GM13976 (cell line): ENCODE results near the gene MRPL34.

ENCODE experiments used
- DNase-seq: peaks from one replicate; pipeline ENCODE4 v3.0.0; 2012; ENCODE audit warnings: low spot score
- in situ Hi-C: fragments of 300-500 bp; cut with MboI; formaldehyde crosslinking; loops from one replicate; pipeline ENCODE4 v1.12.0; 2022; ENCODE audit warnings: low sequenced_read_pairs, mixed read lengths, inconsistent platforms; ENCODE audit not compliant: unreplicated experiment
- TF ChIP-seq, protein P1 (sequence below): IDR thresholded peaks from 2 replicates; pipeline ENCODE4 v1.5.1; 2012; ENCODE audit warnings: borderline replicate concordance, mild to moderate bottlenecking; ENCODE audit not compliant: insufficient read depth; ENCODE audit errors: extremely low read depth, missing control alignments, control extremely low read depth

Gene MRPL34

DNA sequence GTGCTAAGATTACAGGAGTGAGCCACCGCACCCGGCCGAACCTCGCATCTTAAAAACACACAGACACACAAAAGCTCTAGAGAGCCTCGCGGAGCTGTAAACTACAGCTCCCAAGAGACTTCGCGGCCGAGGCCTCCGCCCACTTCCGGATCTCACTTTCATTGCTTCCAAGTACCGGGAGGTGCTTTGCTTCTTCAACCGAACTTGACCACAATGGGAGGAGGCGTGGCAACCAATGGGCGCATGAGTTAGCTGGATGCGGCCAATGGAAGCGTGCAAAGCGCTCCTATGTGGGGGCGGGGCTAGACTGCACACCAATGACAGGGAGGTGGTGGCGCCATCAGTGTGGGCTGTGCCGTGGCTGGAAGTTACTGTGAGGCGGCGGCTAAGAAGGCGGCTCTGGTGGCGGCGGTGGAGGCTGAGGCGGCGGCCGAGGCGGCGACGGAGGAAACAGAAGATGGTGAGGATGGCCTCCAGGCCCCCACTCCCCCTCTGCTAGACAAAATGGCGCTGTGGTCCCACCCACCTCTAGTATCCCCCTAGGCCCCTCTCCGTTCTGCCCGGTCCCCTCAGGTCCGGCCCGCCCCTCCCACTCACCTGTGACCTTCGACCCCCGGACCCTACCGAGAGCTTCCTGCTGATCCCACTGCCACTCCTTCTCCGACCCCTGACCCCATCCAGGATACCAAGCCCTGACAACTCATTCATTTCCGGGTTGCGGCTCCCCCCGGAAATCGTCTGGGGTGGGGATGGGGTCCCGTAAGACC, 3.7 kb downstream of the MRPL34 start, which contains the start of gene DDA1:
DDA1 (plus strand) TSS at position 366 of the 767 bp plus-strand sequence; CDS start at position 458, 92 bp downstream.
- in situ Hi-C loops = no loop called here
- TF ChIP-seq, protein P1, sequence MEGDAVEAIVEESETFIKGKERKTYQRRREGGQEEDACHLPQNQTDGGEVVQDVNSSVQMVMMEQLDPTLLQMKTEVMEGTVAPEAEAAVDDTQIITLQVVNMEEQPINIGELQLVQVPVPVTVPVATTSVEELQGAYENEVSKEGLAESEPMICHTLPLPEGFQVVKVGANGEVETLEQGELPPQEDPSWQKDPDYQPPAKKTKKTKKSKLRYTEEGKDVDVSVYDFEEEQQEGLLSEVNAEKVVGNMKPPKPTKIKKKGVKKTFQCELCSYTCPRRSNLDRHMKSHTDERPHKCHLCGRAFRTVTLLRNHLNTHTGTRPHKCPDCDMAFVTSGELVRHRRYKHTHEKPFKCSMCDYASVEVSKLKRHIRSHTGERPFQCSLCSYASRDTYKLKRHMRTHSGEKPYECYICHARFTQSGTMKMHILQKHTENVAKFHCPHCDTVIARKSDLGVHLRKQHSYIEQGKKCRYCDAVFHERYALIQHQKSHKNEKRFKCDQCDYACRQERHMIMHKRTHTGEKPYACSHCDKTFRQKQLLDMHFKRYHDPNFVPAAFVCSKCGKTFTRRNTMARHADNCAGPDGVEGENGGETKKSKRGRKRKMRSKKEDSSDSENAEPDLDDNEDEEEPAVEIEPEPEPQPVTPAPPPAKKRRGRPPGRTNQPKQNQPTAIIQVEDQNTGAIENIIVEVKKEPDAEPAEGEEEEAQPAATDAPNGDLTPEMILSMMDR = no peak

DNA sequence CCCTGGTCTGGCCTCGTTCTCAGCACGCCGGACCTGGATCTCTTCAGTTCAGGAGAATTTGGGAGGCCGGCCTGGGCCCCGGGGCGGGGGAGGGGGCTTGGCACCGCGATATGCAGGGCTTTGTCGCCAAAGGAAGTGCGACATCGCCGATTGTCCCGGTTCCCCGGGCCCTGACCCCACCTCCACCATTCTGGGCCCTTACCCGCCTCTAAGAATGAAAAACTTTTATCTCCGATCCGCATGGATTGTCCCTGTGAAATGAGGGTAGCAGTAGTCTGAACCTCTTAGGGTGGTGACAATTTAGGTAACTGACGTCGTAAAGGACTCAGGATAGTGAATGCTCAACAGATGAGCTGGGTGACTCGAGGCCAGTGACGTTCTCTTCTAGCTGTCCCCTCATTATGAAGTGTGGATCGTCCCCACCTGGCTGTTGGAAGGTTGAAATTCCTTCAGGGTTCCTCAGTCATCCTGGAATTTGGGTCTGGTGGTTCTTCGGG, 4.3 kb downstream of the MRPL34 start:
- in situ Hi-C loops = no loop called here
- no peak for DNase-seq
- TF ChIP-seq, protein P1 = no peak

More for the DNA sequence above, 3.7 kb downstream of the MRPL34 start, which contains the start of gene DDA1:
- DNase-seq = peak; percentile 99

DNA sequence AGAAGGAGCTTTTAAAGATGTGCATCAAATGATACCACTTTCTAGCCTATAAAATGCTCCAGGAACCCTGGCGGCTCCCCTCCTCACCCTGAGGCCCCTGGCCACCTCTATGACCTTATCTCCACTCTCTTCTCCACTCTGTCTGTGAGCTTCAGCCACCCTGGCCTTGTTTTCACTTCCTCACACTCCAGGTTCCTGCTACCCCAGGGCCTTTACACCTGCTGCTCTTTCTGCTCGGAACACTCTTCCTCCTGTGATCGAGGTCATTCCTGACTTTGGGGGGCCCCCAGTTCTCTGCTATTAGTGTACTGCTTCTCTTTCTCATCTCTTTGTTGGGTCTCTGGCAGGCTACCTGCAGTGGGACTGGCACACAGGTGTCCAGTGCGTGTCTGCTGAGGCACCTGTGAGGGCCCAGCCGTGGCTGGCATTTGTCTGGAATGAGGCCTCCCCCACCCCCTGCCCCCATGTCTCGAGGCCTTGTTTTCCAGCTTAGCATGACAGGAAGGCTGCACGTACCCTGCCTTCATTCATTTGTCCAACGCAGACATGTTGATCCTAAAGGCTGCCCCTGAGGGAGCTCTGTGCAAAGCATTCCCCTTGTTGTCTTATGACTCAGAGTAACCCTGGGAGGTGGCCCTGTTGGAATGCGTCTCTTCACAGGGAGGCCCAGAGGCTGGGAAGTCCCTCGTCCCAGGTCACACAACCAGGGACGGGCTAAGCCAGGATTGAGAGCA, 6.0 kb downstream of the MRPL34 start:
- in situ Hi-C loops = no loop called here
- no peak for DNase-seq
- TF ChIP-seq, protein P1 = no peak

- no peak for DNase-seq
- TF ChIP-seq, protein P1 = no peak
- in situ Hi-C loops = no loop called here
Measured at GRCh38 chr19:17312189-17313113, 6.8 kb downstream of the MRPL34 start.

- in situ Hi-C loops = no loop called here
- TF ChIP-seq, protein P1 = no peak
- DNase-seq = no peak
Measured at GRCh38 chr19:17314007-17314593, 8.4 kb downstream of the MRPL34 start.
